Mucosa of descending colon (tissue), 3 donors: ENCODE measurements around the gene PDCD11. TPM values are rescaled to one million over a fixed set of nuclear protein-coding genes. Genes with fewer than 3 reads are reported as not detected.
A peak's percentile ranks its signal among the peaks of the same experiment; 100 is the strongest.
"Not testable (repeated sequence)": the region's sequence is repeated elsewhere in the genome, so short reads cannot be mapped to it uniquely, and the experiment has no call there.

Source experiments
- ATAC-seq: fragments of 200-7000 bp; cut with Tn5 transposase; one replicate; pipeline ENCODE4 v1.9.1; 2020; ENCODE audit warnings: mild to moderate bottlenecking, moderate library complexity
- DNase-seq, 3 donors: peaks; one replicate each; pipeline ENCODE4 v3.0.0-alpha.2; 2020
- H3K36me3 ChIP-seq: fragments of 200-600 bp; one replicate; pipeline ENCODE4 v1.8.0; 2021; ENCODE audit warnings: low read depth, mild to moderate bottlenecking
- H3K4me1 ChIP-seq: fragments of 200-600 bp; one replicate; pipeline ENCODE4 v1.8.0; 2021; ENCODE audit warnings: low read depth, mild to moderate bottlenecking
- H3K4me3 ChIP-seq: fragments of 200-600 bp; one replicate; pipeline ENCODE4 v1.8.0; 2021; ENCODE audit warnings: mild to moderate bottlenecking
- H3K9me3 ChIP-seq: fragments of 200-600 bp; one replicate; pipeline ENCODE4 v1.8.0; 2021; ENCODE audit warnings: mild to moderate bottlenecking
- intact Hi-C, 2 donors: fragments of 100-400 bp; cut with DNase I in 1 of 2; cut with micrococcal nuclease in 1 of 2; formaldehyde crosslinking; loops; one replicate each; pipeline versions ENCODE4 v1.11.0 to v1.11.1; 2022; cut with DNase I, micrococcal nuclease
- total RNA-seq, 3 donors: library from RNA; stranded (reverse); fragmentation: NEBNext Ultra II Directional in 2 of 3; extraction: Animal tissue kit (Norgen Biotek cat#: 25700) in 2 of 3; gene quantifications; one replicate each; pipeline versions ENCODE4 v1.2.1 to v1.2.4, GENCODE V29; 2021 to 2023
- TF ChIP-seq, protein P1 (sequence below): fragments of 200-600 bp; IDR thresholded peaks from one replicate; pipeline ENCODE4 v1.8.0; 2022; ENCODE audit warnings: antibody characterized with exemption, mild to moderate bottlenecking
- donor health status: DM: no; HTN: no; CAD: no; lungs with moderate emphysema.
- donor health status: DM: no; HTN: no; CAD: no.
- donor health status: DM: no; HTN: yes; CAD: no.

The PDCD11 gene
- total RNA-seq, 3 donors from 2014 or later, result 22.3 to 24.5 (median 22.7) TPM

DNA sequence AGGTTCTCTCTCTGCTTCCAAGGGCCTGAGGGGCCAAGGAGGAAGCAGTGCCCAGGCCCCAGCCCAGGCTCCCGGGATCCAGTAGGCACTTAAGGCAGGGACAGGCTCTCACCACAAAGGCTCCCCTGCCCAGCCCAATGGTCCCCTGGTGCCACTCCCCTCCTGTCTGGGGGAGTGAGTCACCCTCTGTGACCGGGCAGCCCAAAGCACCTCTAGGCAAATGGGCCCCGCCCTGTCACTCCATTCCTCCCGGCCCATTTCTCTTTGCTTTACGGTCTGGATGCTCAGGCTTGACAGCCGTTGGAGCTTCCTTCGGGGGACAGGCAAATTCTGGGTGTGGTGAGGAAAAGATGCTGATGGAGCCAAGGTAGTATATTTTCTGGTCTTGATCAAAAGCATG, 82.7 kb downstream of the PDCD11 start, which contains the start of gene CALHM3:
CALHM3 (minus strand) TSS at position 106 of the 400 bp plus-strand sequence. CDS start 208 bp downstream, outside the sequence.
- intact Hi-C loops, result no loop called here
- Histone ChIP-seq H3K9me3 (no peaks in the 10 kb centered on the region), H3K4me3 (no peak within 1 kb of the TSS), H3K4me1 (no peaks in the 10 kb centered on the region), H3K36me3 (no peaks in the 10 kb centered on the region)
- DNase-seq (no peak), ATAC-seq (peak; percentile 83)
- TF ChIP-seq, protein P1, sequence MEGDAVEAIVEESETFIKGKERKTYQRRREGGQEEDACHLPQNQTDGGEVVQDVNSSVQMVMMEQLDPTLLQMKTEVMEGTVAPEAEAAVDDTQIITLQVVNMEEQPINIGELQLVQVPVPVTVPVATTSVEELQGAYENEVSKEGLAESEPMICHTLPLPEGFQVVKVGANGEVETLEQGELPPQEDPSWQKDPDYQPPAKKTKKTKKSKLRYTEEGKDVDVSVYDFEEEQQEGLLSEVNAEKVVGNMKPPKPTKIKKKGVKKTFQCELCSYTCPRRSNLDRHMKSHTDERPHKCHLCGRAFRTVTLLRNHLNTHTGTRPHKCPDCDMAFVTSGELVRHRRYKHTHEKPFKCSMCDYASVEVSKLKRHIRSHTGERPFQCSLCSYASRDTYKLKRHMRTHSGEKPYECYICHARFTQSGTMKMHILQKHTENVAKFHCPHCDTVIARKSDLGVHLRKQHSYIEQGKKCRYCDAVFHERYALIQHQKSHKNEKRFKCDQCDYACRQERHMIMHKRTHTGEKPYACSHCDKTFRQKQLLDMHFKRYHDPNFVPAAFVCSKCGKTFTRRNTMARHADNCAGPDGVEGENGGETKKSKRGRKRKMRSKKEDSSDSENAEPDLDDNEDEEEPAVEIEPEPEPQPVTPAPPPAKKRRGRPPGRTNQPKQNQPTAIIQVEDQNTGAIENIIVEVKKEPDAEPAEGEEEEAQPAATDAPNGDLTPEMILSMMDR, result no peak

DNA sequence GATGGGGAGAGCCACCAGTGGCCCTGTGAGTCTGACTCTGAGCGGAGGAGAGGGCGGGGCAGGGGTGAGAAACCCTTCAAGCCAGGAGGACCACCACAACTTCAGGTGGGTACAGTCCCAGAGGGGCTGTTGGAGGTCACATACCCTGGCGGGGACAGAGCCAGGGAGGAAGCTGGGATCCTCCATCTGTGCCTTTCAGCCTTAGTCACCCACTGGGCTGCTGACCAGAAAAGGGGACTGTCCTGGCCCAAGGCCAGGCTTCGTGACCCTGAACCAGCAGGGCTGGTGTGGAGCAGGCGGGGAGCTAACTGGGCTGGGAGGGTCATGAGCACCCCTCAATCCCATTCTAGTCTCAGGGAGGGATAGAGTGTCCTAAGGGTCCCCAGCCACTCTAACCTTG, 84.1 kb downstream of the PDCD11 start:
- intact Hi-C loops, result no loop called here

DNA sequence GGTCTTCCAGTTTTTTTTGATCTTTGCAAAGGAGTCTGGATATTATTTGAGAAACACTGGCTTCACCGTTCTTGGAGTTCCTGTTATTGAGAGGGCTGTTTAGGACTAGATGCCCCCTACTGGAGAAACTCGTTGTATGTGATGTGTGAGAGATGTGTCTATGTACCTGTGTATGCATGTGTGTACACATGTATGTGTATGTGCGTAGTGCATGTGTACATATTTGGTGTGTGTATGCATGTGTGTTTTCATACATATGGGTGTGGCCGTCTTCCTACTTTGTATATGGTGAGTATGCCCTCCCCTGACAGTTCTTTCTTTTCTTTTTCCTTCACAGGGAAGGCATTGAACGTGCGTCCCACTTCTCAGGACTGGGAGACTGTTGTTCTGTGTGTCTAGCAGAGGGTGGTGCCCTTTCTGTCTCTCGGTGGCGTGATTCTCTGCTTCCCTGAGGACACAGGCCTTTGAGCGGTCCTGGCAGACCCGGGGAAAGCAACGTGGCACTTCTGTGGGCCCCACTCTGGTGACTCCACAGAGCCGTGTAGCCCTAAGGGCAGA, 85.6 kb downstream of the PDCD11 start:
- intact Hi-C loops, result no loop called here
- Histone ChIP-seq H3K36me3 (no peaks in the 10 kb centered on the region), H3K9me3 (no peaks in the 10 kb centered on the region), H3K4me3 (no peak overlapping the region), H3K4me1 (peaks cover 6% of the 10 kb centered on the region)
- DNase-seq (peak in 1 of 3 donors; percentile 77), ATAC-seq (peak; percentile 52)
- TF ChIP-seq, protein P1, result peak; percentile 34

More for the DNA sequence above, 84.1 kb downstream of the PDCD11 start:
- no peaks in the 10 kb centered on the region for H3K9me3 ChIP-seq
- no peak for DNase-seq
- no peak for ATAC-seq
- TF ChIP-seq, protein P1, result no peak
- no peak overlapping the region for H3K4me3 ChIP-seq
- peaks cover 3% of the 10 kb centered on the region for H3K4me1 ChIP-seq
- H3K36me3 ChIP-seq, result no peaks in the 10 kb centered on the region

DNA sequence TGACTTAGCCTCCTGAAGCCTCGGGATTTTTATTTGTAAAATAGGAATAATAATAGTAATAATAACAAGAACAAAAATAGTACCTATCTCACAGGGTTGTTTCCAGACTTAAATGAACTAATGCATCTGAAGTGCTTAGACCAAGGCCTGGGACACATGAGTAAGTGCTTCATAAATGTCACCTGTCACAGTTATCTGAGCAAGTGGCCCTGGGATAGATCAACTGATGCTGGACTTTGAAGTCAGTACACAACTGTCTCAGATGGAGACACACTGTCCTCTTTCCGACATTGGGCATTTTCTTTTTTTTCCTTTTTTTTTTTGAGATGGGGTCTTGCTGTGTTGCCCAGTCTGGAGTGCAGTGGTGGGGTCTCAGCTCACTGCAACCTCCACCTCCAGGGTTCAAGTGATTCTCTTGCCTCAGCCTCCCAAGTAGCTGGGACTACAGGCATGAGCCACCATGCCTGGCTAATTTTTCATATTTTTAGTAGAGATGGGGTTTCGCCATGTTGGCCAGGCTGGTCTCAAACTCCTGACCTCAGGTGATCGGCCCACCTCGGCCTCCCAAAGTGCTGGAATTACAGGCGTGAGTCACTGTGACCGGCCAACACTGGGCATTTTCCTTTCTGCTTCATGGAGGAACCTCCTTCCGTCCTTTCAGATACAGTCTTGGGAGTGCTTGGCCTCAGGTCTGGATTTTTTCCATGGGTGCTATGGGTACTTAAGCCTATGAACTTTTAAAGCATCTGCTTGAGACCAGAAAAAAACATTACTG, 90.4 kb downstream of the PDCD11 start:
- intact Hi-C loops, result loop anchor here in 1 of 2 donors (5.0 kb wide), 1 partner anchor 70 kb away; no protein-coding TSS in a partner anchor

DNA sequence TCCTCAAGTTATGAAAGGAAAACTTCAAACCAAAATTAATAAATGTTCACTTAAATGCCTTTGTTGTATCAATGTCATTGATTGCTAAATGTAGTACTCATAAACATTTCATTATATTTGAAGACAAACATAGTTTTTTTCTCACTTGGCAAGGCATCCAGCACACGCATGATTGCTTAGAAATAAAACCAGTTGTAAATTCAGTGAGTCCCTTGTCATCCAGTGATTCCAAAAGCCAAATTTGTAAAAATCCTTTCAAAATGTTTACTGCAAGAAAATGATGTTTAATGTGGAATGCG, 90.9 kb downstream of the PDCD11 start:
- Histone ChIP-seq H3K4me3 (no peak overlapping the region), H3K9me3 (no peaks in the 10 kb centered on the region), H3K4me1 (peaks cover 6% of the 10 kb centered on the region), H3K36me3 (no peaks in the 10 kb centered on the region)
- intact Hi-C loops, result loop anchor here in 1 of 2 donors (5.0 kb wide), 1 partner anchor 70 kb away; no protein-coding TSS in a partner anchor
- TF ChIP-seq, protein P1, result no peak
- ATAC-seq (no peak), DNase-seq (no peak)

More for the DNA sequence above, 90.4 kb downstream of the PDCD11 start:
- H3K4me3 ChIP-seq, H3K9me3 ChIP-seq, H3K4me1 ChIP-seq, H3K36me3 ChIP-seq: not testable (repeated sequence)
- peak; percentile 32 for ATAC-seq
- DNase-seq, result peak in 1 of 3 donors; percentile 12

DNA sequence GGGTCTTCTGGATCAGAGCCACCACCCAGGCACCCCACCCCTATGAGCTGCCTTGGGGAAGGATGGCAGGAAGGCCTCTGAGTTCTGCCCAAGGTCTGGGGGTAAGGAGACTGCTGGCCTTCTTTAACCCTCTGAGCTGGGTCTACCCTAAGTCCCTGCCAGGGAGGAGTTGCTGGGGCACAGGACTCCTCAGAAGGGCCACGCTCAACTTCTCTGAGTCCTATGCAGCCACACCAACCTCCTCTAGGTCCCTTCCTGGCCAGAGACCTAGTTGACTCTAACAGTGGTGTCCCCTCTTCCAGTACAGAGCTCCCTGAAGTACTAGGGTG, 94.5 kb downstream of the PDCD11 start:
- ATAC-seq, result no peak
- intact Hi-C loops, result no loop called here
- TF ChIP-seq, protein P1, result no peak
- DNase-seq, result peak in 1 of 3 donors; percentile 16
- H3K4me1 ChIP-seq, result peaks cover 12% of the 10 kb centered on the region
- H3K4me3 ChIP-seq, result no peak overlapping the region
- H3K9me3 ChIP-seq, result no peaks in the 10 kb centered on the region
- no peaks in the 10 kb centered on the region for H3K36me3 ChIP-seq
